ENCODE data around the gene ACIN1. TPM values are rescaled to one million over a fixed set of nuclear protein-coding genes. Genes with fewer than 3 reads are reported as not detected.

ACIN1 gene
- 57.8 and 63.2 TPM in 2 replicates for total RNA-seq

GRCh38 chr14:23094666-23095195 is at the start of gene ACIN1:
ACIN1 (minus strand) TSS chr14:23095136; CDS start chr14:23095112, 24 bp downstream.

GRCh38 chr14:23118506-23119362 is 23.8 kb upstream of the ACIN1 start, which contains the start of gene CEBPE:
CEBPE (minus strand) TSS chr14:23119255; CDS start chr14:23119091, 164 bp downstream.

GRCh38 chr14:23104591-23105347 is 9.8 kb upstream of the ACIN1 start, which contains the start of gene CIROP:
CIROP (minus strand) TSS chr14:23104989; CDS start chr14:23104920, 69 bp downstream.

GRCh38 chr14:23095196-23096108 is 516 bp upstream of the ACIN1 start, which contains the start of gene C14orf119:
C14orf119 (plus strand) TSS chr14:23095505; CDS start chr14:23097659, 2,154 bp downstream.

GRCh38 chr14:23056956-23057756 is 37.8 kb downstream of the ACIN1 start, which contains the start of gene CDH24:
CDH24 (minus strand) TSS chr14:23057520; CDS start chr14:23055733, 1,787 bp downstream.

GRCh38 chr14:23042162-23042965 is 52.6 kb downstream of the ACIN1 start, which contains the start of gene PSMB11:
PSMB11 (plus strand) TSS chr14:23042212; CDS start chr14:23042226, 14 bp downstream.

GRCh38 chr14:23034498-23035302 is 60.2 kb downstream of the ACIN1 start, which contains the start of gene PSMB5:
PSMB5 (minus strand) TSS chr14:23034900; CDS start chr14:23034881, 19 bp downstream.

GRCh38 chr14:23009939-23010726 is 84.8 kb downstream of the ACIN1 start, which contains the start of gene C14orf93:
C14orf93 (minus strand) TSS chr14:23010143; CDS start chr14:22999023, 11,120 bp downstream.

Other genes with a start within 250 kb of the ACIN1 start
- 83.4 and 117 TPM in 2 replicates for gene LRP10, start 223.4 kb downstream of the ACIN1 start, total RNA-seq
- gene REM2, start 211.9 kb downstream of the ACIN1 start, total RNA-seq = 0.04 and 0.39 TPM in 2 replicates
- gene RBM23, start 176.0 kb downstream of the ACIN1 start, total RNA-seq = 37.6 and 47.2 TPM in 2 replicates
- 88.4 and 111 TPM in 2 replicates for gene PRMT5, start 165.8 kb downstream of the ACIN1 start, total RNA-seq
- gene HAUS4, start 138.0 kb downstream of the ACIN1 start, total RNA-seq = 93.3 and 103 TPM in 2 replicates
- 144 and 157 TPM in 2 replicates for gene AJUBA, start 112.6 kb downstream of the ACIN1 start, total RNA-seq
- 16.7 and 18.8 TPM in 2 replicates for gene C14orf93, start 85.0 kb downstream of the ACIN1 start, total RNA-seq
- 250 and 359 TPM in 2 replicates for gene PSMB5, start 60.2 kb downstream of the ACIN1 start, total RNA-seq
- gene PSMB11, start 52.9 kb downstream of the ACIN1 start, total RNA-seq = not detected in 2 replicates
- 6.0 and 8.8 TPM in 2 replicates for gene CDH24, start 37.6 kb downstream of the ACIN1 start, total RNA-seq
- 53.8 and 57.8 TPM in 2 replicates for gene C14orf119, start 369 bp upstream of the ACIN1 start, total RNA-seq
- gene CIROP, start 9.9 kb upstream of the ACIN1 start, total RNA-seq = not detected in 2 replicates
- gene CEBPE, start 24.1 kb upstream of the ACIN1 start, total RNA-seq = not detected in 2 replicates
- gene SLC7A8, start 88.5 kb upstream of the ACIN1 start, total RNA-seq = 53.1 and 61.2 TPM in 2 replicates
- gene RNF212B, start 142.8 kb upstream of the ACIN1 start, total RNA-seq = not detected in 2 replicates
- 11.6 and 14.8 TPM in 2 replicates for gene HOMEZ, start 191.0 kb upstream of the ACIN1 start, total RNA-seq
- 0.70 and 3.3 TPM in 2 replicates for gene PPP1R3E, start 207.7 kb upstream of the ACIN1 start, total RNA-seq
- 25.4 and 25.6 TPM in 2 replicates for gene BCL2L2, start 211.7 kb upstream of the ACIN1 start, total RNA-seq
- 34.5 and 56.2 TPM in 2 replicates for gene PABPN1, start 226.3 kb upstream of the ACIN1 start, total RNA-seq